Left renal pelvis (tissue), 4 donors: ENCODE results near the gene FAM227B. TPM values are rescaled to one million over a fixed set of nuclear protein-coding genes. Genes with fewer than 3 reads are reported as not detected.
"Not testable (repeated sequence)": the region's sequence is repeated elsewhere in the genome, so short reads cannot be mapped to it uniquely, and the experiment has no call there.

Source experiments
- DNase-seq, 4 donors: peaks; one replicate each; pipeline ENCODE4 v3.0.0-alpha.2; 2013; ENCODE audit warnings: low read depth in 4 of 4, low spot score in 3 of 4
- polyA plus RNA-seq, 4 donors: library from polyadenylated mRNA; unstranded; fragments of 120-200 nt; gene quantifications; one replicate each; pipeline ENCODE4 v1.2.1, GENCODE V29; 2013; ENCODE audit not compliant: insufficient read length in 4 of 4

FAM227B gene
- polyA plus RNA-seq, 4 donors: 8.7 to 22.3 (median 18.4) TPM

- no peak for DNase-seq
Measured at GRCh38 chr15:49619226-49619625, 1.4 kb downstream of the FAM227B start.

GRCh38 chr15:49612240-49612639 lies 8.4 kb downstream of the FAM227B start:
- not testable (repeated sequence) for DNase-seq

- no peak for DNase-seq
Measured at GRCh38 chr15:49610157-49610918, 10.3 kb downstream of the FAM227B start.

- DNase-seq: no peak
Measured at GRCh38 chr15:49606594-49606993, 14.0 kb downstream of the FAM227B start.

- DNase-seq: no peak
Measured at GRCh38 chr15:49605588-49605987, 15.0 kb downstream of the FAM227B start.

DNA sequence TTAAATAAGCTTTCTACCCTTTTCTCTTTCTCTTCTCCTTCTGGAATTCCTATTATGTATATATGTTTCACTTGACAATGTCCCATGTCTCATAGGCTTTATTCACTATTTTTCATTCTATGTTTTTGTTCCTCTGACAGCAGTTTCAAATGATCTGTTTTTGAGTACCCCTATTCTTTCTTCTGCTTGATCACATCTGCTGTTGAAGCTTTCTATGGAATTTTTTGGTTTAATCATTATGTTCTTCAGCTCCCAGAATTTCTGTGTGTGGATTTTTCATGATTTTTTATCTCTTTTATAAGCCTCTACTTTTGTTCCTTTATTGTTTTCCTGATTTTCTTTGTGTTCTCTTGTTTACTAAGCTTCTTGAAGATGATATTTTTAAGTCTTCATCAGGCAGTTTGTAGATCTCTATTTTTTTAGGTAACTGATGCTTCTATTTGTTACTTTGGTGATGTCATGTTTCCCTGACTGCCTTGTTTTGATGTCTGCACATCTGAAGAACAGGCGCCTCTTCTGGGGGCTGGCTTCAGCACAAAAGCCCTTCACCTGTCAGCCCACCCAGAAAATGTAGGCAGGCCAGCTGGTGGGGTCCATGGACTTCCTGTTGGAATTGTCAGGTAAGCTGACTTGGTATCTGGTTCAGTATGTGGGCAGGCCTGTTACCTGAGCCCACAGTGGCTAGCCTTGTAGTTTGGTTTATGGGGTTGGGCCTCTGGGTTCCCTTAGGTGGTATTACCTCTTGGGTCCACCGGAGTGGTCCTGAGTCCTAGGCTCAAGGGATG lies 15.8 kb downstream of the FAM227B start:
- DNase-seq: no peak

- not testable (repeated sequence) for DNase-seq
Measured at GRCh38 chr15:49592829-49593316, 27.7 kb downstream of the FAM227B start.

GRCh38 chr15:49589030-49589429 lies 31.6 kb downstream of the FAM227B start:
- DNase-seq: no peak

DNA sequence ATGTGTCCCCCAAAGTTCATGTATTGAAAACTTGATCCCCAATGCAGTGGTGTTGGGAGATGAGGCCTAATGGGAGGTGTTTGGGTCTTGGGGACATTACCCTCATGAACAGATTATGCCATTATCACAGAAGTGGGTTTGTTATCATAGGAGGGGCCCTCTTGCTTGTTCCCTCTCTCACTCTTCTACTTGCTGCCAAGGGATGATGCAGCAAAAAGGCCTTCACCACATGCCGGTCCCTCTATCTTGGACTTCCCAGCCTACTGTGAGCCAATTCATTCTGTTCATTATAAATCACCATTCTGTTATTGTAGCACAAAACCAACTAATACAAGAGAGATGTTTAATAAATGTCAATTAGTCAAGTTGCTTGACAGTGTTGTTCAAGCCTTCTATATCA lies 47.2 kb downstream of the FAM227B start:
- no peak for DNase-seq

DNA sequence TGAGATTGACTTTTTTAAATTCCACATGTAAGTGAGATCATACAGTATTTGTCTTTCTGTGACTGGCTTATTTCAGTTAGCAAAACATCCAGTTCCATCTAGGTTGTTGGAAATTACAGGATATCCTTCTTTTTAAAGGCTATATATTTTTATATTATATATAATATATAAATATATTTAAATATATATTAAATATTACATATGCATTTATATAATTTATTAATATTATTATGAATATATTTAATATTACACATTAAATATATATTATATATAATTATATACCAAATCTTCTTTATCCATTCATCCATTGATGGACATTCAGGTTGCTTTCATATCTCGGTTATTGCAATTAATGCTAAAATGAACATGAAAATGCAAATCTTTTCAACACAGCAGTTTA lies 49.9 kb downstream of the FAM227B start:
- DNase-seq: no peak

- no peak for DNase-seq
Measured at GRCh38 chr15:49570174-49570573, 50.4 kb downstream of the FAM227B start.

GRCh38 chr15:49560045-49560444 lies 60.6 kb downstream of the FAM227B start:
- no peak for DNase-seq

DNA sequence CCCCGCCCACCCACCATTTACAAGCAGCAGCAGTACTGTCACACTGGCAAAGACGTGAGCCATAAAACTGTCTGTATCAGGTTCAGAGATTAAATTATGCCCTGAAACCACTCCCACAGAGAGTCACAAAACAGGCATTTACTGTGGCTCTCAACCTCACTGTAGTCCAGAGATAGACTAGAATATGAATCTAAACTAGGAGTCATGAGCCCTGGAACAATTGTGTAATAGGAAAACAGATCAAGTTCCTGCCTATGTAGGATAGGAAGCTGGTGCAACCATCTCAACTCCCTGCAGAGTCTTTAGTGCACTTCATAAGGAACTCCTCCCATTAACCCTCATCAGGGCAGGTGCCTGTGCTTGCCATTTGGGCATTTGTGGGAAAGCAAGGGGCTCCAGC lies 61.7 kb downstream of the FAM227B start:
- no peak for DNase-seq

DNA sequence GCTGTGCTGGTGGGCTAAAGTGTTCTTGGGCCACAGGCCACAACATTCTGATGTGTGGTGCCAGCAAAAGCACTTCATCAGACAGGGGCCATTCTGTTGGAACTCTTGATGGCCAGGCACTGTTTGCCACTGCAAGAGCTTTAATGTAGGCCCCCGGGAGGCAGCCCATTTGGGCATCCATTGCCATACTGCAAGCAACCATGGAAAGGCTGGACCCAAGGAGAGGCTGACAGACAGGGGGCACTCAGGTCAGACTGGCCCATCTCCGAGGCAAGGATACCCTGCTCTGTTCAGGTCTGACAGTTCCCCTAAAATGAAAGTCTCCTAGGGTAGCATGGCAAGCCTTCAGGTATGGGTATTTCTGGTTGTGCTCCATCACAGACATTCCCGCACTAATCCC lies 64.2 kb downstream of the FAM227B start:
- DNase-seq: no peak

DNA sequence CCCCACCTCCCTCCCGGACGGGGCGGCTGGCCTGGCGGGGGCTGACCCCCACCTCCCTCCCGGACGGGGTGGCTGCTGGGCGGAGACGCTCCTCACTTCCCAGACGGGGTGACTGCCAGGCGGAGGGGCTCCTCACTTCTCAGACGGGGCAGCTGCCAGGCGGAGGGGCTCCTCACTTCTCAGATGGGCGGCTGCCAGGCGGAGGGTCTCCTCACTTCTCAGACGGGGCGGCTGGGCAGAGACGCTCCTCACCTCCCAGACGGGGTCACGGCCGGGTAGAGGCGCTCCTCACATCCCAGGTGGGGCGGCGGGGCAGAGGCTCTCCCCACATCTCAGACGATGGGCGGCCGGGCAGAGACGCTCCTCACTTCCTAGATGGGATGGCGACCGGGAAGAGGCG lies 70.3 kb downstream of the FAM227B start:
- DNase-seq: not testable (repeated sequence)

DNA sequence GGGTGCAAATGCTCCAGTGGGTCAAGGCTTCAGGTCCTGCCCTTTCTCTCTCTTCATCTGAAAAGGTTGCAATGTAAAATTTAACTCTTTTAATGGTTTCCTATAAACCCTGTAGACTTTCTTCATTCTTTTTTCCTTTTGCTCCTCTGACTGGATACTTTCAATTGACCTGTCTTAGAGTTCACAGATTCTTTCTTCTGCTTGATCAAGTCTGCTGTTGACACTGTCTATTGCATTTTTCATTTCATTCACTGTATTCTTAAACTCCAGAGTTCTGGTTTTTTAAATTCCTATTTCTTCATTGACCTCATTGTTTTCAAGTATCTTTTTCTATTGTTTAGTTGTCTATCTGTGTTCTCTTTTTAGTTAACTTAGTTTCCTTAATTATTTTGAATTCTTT lies 82.1 kb downstream of the FAM227B start:
- DNase-seq: no peak

GRCh38 chr15:49530092-49530491 lies 90.5 kb downstream of the FAM227B start:
- no peak for DNase-seq

DNA sequence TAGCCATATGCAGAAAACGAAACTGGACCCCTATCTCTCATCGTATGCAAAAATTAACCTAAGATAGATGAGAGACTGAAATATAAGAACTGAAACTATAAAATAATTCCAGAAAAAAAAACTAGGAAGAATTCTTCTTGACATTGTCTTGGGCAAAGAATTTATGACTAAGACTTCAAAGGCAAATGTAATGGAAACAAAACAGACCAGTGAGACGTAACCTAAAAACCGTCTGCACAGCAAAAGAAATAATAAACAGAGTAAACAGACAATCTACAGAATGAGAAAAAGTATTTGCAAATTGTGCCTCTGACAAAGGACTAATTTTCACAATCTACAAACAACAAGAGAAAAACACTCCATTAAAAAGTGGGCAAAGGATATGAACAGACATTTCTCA lies 92.3 kb downstream of the FAM227B start:
- no peak for DNase-seq

GRCh38 chr15:49521802-49522201 lies 98.8 kb downstream of the FAM227B start:
- no peak for DNase-seq

GRCh38 chr15:49512739-49513138 lies 107.9 kb downstream of the FAM227B start:
- DNase-seq: not testable (repeated sequence)

- DNase-seq: no peak
Measured at GRCh38 chr15:49507261-49507660, 113.4 kb downstream of the FAM227B start.

GRCh38 chr15:49506341-49506740 lies 114.3 kb downstream of the FAM227B start:
- no peak for DNase-seq
